Stimulated activated CD8-positive, alpha-beta memory T cell treated with anti-CD3 and anti-CD28 coated beads, Interleukin-2, amount 100 ng/mL, for 1 hour (primary cell): Measurements from ENCODE around the gene RABAC1.
"Not testable (repeated sequence)": the region's sequence is repeated elsewhere in the genome, so short reads cannot be mapped to it uniquely, and the experiment has no call there.

Source experiments
- DNase-seq, 2 donors: peaks; one replicate each; pipeline ENCODE4 v3.0.0-alpha.2; 2020; ENCODE audit warnings: low read depth in 2 of 2

RABAC1 gene

GRCh38 chr19:41945135-41945766, 13.9 kb downstream of the RABAC1 start:
- DNase-seq = peak; percentile 74 to 78

GRCh38 chr19:41944336-41944735, 14.8 kb downstream of the RABAC1 start:
- no peak for DNase-seq

GRCh38 chr19:41941410-41942202, 17.5 kb downstream of the RABAC1 start:
- no peak for DNase-seq

GRCh38 chr19:41940731-41941409, 18.3 kb downstream of the RABAC1 start:
- no peak for DNase-seq

- no peak for DNase-seq
These were observed 19.0 kb downstream of the RABAC1 start for GRCh38 chr19:41939861-41940730.

GRCh38 chr19:41939209-41939608, 19.9 kb downstream of the RABAC1 start:
- not testable (repeated sequence) for DNase-seq

GRCh38 chr19:41937525-41938468, 21.3 kb downstream of the RABAC1 start:
- no peak for DNase-seq

GRCh38 chr19:41936961-41937360, 22.2 kb downstream of the RABAC1 start:
- DNase-seq = no peak

- DNase-seq = no peak
These were observed 22.7 kb downstream of the RABAC1 start for GRCh38 chr19:41936416-41936850.

GRCh38 chr19:41935760-41936415, 23.2 kb downstream of the RABAC1 start:
- DNase-seq = no peak

- DNase-seq = peak; percentile 44 to 60
These were observed 24.2 kb downstream of the RABAC1 start for GRCh38 chr19:41934849-41935374.

GRCh38 chr19:41933693-41934426, 25.3 kb downstream of the RABAC1 start:
- DNase-seq = no peak

- no peak for DNase-seq
These were observed 26.3 kb downstream of the RABAC1 start for GRCh38 chr19:41932720-41933332.

- DNase-seq = no peak
These were observed 26.8 kb downstream of the RABAC1 start for GRCh38 chr19:41932259-41932719.

- DNase-seq = no peak
These were observed 28.1 kb downstream of the RABAC1 start for GRCh38 chr19:41930926-41931592.

- DNase-seq = no peak
These were observed 28.8 kb downstream of the RABAC1 start for GRCh38 chr19:41930322-41930722.

GRCh38 chr19:41929536-41930071, 29.5 kb downstream of the RABAC1 start:
- DNase-seq = no peak
